Choroid plexus epithelial cell (primary cell): ENCODE measurements around the gene TXN.

Experiments
- DNase-seq: peaks from one replicate; pipeline ENCODE4 v3.0.0-alpha.2; 2010; ENCODE audit warnings: low read depth
- H3K4me3 ChIP-seq: 2 replicates; pipeline ENCODE4 v1.5.1; 2011; ENCODE audit warnings: low read depth, mild to moderate bottlenecking, control low read depth, low read length, moderate library complexity
- TF ChIP-seq, protein P1 (sequence below): conservative IDR thresholded peaks from 2 replicates; pipeline ENCODE4 v1.5.1; 2011; ENCODE audit warnings: low read depth, mild to moderate bottlenecking, control low read depth, inconsistent platforms, low read length, moderate library complexity

The TXN gene

DNA sequence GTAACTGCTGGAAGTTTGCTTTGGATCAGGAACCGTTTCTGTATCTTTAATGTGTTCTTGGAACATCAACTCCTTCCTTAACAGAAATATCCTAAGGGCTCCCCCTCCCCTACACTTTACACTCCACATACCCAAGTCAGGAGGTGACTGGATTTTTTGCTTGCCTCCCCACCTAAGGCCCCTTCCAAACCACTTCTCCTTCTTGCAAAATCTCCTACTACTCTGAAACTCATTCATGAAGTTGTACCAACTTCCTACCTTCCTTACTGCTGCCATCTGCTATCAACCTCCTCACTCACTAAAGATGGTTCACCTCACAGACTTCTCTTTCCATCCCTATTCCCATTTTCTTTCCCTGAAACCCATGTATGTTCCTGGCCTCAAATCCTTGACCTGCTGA, 16.1 kb downstream of the TXN start:
- DNase-seq, result no peak
- TF ChIP-seq, protein P1, sequence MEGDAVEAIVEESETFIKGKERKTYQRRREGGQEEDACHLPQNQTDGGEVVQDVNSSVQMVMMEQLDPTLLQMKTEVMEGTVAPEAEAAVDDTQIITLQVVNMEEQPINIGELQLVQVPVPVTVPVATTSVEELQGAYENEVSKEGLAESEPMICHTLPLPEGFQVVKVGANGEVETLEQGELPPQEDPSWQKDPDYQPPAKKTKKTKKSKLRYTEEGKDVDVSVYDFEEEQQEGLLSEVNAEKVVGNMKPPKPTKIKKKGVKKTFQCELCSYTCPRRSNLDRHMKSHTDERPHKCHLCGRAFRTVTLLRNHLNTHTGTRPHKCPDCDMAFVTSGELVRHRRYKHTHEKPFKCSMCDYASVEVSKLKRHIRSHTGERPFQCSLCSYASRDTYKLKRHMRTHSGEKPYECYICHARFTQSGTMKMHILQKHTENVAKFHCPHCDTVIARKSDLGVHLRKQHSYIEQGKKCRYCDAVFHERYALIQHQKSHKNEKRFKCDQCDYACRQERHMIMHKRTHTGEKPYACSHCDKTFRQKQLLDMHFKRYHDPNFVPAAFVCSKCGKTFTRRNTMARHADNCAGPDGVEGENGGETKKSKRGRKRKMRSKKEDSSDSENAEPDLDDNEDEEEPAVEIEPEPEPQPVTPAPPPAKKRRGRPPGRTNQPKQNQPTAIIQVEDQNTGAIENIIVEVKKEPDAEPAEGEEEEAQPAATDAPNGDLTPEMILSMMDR, result no peak
- H3K4me3 ChIP-seq, result no peak overlapping the region

DNA sequence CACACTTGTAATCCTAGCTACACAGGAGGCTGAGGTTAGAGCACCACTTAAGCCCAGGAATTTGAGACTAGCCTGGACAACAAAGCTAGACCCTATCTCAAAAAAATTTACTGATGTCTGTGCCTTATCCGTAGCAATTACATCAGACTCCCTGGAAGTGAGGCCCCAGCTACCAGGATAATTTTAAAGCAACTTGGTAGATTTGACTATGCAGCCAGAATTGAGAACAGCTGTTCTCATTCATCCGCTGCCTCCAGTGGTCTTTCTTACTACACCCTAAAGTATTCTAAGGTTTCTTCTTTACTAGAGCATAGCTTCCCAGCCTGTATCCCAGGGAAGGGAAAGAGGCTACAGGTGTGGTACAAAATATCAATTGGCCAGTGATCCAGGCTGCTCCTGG, 28.0 kb downstream of the TXN start:
- no peak for DNase-seq
- TF ChIP-seq, protein P1, result no peak
- H3K4me3 ChIP-seq, result no peak overlapping the region

DNA sequence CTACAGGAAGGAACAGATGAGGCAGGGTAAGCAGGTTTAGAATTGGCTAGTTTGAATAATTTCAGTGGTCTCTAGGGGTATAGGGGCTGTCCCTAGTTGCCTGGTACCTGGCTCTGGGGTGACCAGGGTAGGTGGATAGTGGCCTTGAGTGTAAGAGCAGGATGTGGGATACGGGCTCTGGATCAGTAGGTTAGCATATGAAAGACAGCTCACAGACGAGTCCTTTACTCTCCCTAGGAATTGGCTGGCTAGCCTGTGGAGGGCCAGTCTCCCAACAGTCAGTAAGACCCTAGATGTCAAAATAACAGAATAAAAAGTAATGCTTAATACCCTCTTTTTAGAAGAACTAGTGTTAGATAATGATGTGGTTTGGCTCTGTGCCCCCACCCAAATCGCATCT, 31.7 kb downstream of the TXN start:
- TF ChIP-seq, protein P1, result no peak
- H3K4me3 ChIP-seq, result no peak overlapping the region

DNA sequence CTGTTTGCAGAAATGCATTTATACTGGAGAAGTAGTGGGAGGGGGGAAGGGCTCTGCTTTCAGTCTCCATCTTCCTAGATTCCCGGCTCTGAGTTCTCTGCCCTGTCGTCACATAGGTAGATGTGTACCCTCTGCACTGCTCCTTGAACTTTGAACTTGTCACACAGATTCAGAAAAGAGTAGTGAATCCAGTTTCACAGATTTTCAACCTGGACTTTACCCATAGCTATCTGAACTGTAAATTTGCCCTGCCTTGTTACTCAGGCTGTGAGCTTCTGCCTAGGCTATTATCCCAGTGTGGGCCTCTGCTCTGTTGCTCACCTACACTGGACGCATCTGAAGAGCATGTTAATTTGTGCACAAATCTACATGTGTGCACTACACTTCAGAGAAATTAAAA, 35.5 kb downstream of the TXN start:
- TF ChIP-seq, protein P1, result no peak
- H3K4me3 ChIP-seq, result no peak overlapping the region
- no peak for DNase-seq

More for the DNA sequence above, 31.7 kb downstream of the TXN start:
- DNase-seq, result no peak

GRCh38 chr9:110217656-110218099, 38.6 kb downstream of the TXN start:
- peak; percentile 77 for DNase-seq
- H3K4me3 ChIP-seq, result peak overlapping the region; percentile 18
- TF ChIP-seq, protein P1, result peak; percentile 69

GRCh38 chr9:110214586-110215355, 41.5 kb downstream of the TXN start:
- no peak for DNase-seq
- TF ChIP-seq, protein P1, result no peak
- H3K4me3 ChIP-seq, result no peak overlapping the region

DNA sequence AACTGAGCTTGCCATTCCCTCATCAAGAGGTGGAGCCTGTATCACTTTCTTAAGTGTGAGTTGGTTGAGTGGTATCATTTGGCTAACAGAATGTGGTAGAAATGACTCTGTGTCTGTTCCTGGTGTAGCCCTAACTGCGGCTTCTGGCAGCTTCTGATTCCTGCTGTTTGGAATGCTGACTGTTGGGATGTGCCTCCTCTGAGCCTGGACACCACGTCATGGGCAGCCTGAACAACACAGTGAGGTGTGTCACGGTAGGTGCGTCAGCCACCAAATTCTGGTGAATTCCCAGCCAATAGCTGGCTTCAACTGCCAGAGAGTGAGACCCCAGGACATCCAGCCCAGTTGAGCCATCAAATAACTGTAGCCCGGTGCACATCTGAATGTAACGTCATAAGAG, 42.2 kb downstream of the TXN start:
- H3K4me3 ChIP-seq, result no peak overlapping the region
- TF ChIP-seq, protein P1, result no peak
- no peak for DNase-seq
